GM23338 (cell line): ENCODE data around the gene ADGRG2.

Source experiments
- JUNB ChIP-seq: IDR thresholded peaks from one replicate; pipeline ENCODE4 v1.6.1; 2016; ENCODE audit warnings: antibody characterized with exemption; ENCODE audit not compliant: unreplicated experiment
- POLR2AphosphoS5 ChIP-seq: IDR thresholded peaks from 2 replicates; pipeline ENCODE4 v1.6.1; 2016; ENCODE audit warnings: antibody characterized with exemption, low read depth
- TF ChIP-seq, protein P1 (sequence below), 2 experiments: fragments of 200-600 bp in 1 of 2; sonication (generic) in 1 of 2; conservative IDR thresholded peaks; 2 replicates each; pipeline versions ENCODE4 v1.5.1 to v1.6.1; 2016 to 2017; ENCODE audit warnings: antibody characterized with exemption in 2 of 2, low read depth in 2 of 2, mild to moderate bottlenecking in 2 of 2, moderate library complexity in 1 of 2
- TF ChIP-seq, protein P2 (sequence below): IDR thresholded peaks from one replicate; pipeline ENCODE4 v1.6.1; 2018; ENCODE audit warnings: antibody characterized with exemption; ENCODE audit not compliant: unreplicated experiment

DNA sequence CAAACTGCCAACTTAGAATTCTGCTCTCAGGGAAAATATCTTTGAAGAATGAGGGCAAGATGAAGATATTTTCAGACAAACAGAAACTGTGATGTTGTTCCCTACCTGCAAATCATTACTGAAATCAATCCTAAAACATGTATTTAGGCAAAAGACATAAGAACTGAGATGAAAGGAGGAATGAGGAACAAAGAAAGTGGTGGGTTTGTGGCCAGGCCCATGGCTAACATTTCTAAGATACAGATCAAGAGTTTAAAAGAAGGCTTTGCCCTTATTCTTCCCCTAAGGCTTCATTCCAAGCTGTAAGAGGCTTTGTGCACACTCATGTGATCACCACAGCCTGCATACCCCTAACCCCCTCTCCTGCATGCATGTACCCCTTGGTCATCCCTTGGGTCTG is 46.5 kb downstream of the ADGRG2 start:
- TF ChIP-seq POLR2AphosphoS5 (no peak), JUNB (no peak)
- TF ChIP-seq, protein P1, sequence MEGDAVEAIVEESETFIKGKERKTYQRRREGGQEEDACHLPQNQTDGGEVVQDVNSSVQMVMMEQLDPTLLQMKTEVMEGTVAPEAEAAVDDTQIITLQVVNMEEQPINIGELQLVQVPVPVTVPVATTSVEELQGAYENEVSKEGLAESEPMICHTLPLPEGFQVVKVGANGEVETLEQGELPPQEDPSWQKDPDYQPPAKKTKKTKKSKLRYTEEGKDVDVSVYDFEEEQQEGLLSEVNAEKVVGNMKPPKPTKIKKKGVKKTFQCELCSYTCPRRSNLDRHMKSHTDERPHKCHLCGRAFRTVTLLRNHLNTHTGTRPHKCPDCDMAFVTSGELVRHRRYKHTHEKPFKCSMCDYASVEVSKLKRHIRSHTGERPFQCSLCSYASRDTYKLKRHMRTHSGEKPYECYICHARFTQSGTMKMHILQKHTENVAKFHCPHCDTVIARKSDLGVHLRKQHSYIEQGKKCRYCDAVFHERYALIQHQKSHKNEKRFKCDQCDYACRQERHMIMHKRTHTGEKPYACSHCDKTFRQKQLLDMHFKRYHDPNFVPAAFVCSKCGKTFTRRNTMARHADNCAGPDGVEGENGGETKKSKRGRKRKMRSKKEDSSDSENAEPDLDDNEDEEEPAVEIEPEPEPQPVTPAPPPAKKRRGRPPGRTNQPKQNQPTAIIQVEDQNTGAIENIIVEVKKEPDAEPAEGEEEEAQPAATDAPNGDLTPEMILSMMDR (conservative IDR thresholded peaks at IDR 0.05; ENCODE audit: low read depth in 2 of 2) = no peak
- TF ChIP-seq, protein P2, sequence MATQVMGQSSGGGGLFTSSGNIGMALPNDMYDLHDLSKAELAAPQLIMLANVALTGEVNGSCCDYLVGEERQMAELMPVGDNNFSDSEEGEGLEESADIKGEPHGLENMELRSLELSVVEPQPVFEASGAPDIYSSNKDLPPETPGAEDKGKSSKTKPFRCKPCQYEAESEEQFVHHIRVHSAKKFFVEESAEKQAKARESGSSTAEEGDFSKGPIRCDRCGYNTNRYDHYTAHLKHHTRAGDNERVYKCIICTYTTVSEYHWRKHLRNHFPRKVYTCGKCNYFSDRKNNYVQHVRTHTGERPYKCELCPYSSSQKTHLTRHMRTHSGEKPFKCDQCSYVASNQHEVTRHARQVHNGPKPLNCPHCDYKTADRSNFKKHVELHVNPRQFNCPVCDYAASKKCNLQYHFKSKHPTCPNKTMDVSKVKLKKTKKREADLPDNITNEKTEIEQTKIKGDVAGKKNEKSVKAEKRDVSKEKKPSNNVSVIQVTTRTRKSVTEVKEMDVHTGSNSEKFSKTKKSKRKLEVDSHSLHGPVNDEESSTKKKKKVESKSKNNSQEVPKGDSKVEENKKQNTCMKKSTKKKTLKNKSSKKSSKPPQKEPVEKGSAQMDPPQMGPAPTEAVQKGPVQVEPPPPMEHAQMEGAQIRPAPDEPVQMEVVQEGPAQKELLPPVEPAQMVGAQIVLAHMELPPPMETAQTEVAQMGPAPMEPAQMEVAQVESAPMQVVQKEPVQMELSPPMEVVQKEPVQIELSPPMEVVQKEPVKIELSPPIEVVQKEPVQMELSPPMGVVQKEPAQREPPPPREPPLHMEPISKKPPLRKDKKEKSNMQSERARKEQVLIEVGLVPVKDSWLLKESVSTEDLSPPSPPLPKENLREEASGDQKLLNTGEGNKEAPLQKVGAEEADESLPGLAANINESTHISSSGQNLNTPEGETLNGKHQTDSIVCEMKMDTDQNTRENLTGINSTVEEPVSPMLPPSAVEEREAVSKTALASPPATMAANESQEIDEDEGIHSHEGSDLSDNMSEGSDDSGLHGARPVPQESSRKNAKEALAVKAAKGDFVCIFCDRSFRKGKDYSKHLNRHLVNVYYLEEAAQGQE = no peak
